ENCODE results near the gene ARHGAP24.

DNA sequence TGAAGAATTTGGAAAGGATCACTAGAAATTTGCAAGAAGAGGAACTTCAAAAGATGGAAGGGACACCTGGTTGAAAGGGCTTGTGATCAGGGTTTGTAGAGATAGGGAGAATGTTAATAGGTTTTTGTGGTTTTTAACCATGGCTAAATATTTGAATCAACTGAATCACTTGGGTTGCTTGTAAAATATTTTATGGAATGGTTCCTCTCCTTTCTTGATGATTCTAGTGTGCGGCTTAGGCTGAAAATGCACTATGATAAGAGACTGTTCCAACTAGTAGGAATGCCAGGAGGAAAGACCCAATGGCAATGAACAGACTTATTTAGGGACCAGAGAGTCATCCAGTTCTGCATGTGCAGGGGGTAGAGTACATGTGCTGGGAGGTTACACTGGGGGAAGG is 408.2 kb downstream of the ARHGAP24 start:
- TF ChIP-seq, protein P1, sequence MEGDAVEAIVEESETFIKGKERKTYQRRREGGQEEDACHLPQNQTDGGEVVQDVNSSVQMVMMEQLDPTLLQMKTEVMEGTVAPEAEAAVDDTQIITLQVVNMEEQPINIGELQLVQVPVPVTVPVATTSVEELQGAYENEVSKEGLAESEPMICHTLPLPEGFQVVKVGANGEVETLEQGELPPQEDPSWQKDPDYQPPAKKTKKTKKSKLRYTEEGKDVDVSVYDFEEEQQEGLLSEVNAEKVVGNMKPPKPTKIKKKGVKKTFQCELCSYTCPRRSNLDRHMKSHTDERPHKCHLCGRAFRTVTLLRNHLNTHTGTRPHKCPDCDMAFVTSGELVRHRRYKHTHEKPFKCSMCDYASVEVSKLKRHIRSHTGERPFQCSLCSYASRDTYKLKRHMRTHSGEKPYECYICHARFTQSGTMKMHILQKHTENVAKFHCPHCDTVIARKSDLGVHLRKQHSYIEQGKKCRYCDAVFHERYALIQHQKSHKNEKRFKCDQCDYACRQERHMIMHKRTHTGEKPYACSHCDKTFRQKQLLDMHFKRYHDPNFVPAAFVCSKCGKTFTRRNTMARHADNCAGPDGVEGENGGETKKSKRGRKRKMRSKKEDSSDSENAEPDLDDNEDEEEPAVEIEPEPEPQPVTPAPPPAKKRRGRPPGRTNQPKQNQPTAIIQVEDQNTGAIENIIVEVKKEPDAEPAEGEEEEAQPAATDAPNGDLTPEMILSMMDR (conservative IDR thresholded peaks at IDR 0.05 in 1 of 2, IDR thresholded peaks at IDR 0.05 in 1 of 2; ENCODE audit: low read depth in 1 of 2, low read length in 2 of 2): no peak
- TF ChIP-seq EZH2 (IDR thresholded peaks at IDR 0.05; ENCODE audit: low read length, missing control alignments): no peak
